ENCODE data around the gene FLRT3. TPM values are rescaled to one million over a fixed set of nuclear protein-coding genes. Genes with fewer than 3 reads are reported as not detected.
A peak's percentile ranks its signal among the peaks of the same experiment; 100 is the strongest.

The FLRT3 gene
- 10 to 100 TPM; 23.0 to 36.8 (median 25.9) TPM for total RNA-seq

DNA sequence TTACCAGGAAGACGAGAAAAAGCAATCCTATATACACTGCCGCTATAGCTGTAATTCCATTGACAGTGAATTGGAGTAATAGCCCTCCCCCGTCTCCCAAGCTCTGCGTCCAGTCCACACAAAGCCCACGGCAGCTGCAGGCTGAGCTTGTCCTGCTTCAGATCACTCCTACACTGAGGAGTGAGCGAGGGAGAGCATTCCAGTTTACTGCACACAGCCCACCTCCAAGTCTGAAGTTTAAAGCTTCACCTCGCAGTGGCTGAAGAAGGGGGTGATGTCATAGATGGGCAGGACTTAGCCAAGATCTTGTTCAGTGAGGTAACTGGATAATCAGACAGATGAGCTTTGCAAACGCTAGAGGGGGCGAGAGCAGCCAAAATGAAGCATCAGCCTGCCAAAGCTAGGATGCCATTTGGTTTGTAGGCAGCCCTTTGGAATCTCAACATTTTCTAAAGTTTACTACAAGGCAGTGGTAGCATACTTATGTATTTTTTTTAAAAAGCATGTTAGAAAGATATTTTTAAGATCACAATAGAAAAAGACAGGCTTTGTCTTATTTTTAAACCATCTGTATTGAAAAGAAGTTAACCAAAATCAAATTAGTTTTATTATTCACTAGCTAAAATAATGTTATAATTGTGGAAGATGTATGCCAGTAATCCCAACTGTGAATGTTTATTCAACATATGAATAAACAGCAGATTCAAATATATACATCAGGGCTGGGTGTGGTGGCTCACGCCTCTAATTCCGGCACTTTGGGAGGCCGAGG lies at the start of gene FLRT3:
TSS of gene FLRT3 (minus strand) at position 213 of the 772 bp plus-strand sequence. CDS start 10,106 bp downstream, outside the sequence.
- intact Hi-C loops (cut with DNase I; ENCODE audit: low total_unique reads) = no loop called here
- 25% methylated on average over 12 of the region's 12 CpGs for whole genome bisulfite sequencing, 2 donors
- peak; percentile 71 to 86 for DNase-seq (ENCODE audit: low spot score in 2 of 2)
- no peak for TF ChIP-seq POLR2A (IDR thresholded peaks at IDR 0.05)
- TF ChIP-seq, protein P1, sequence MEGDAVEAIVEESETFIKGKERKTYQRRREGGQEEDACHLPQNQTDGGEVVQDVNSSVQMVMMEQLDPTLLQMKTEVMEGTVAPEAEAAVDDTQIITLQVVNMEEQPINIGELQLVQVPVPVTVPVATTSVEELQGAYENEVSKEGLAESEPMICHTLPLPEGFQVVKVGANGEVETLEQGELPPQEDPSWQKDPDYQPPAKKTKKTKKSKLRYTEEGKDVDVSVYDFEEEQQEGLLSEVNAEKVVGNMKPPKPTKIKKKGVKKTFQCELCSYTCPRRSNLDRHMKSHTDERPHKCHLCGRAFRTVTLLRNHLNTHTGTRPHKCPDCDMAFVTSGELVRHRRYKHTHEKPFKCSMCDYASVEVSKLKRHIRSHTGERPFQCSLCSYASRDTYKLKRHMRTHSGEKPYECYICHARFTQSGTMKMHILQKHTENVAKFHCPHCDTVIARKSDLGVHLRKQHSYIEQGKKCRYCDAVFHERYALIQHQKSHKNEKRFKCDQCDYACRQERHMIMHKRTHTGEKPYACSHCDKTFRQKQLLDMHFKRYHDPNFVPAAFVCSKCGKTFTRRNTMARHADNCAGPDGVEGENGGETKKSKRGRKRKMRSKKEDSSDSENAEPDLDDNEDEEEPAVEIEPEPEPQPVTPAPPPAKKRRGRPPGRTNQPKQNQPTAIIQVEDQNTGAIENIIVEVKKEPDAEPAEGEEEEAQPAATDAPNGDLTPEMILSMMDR (IDR thresholded peaks at IDR 0.05) = peak in 1 of 3 donors; percentile 34
- no peak within 1 kb of the TSS for H3K4me3 ChIP-seq (ENCODE audit: low read depth, poor library complexity, severe bottlenecking)

DNA sequence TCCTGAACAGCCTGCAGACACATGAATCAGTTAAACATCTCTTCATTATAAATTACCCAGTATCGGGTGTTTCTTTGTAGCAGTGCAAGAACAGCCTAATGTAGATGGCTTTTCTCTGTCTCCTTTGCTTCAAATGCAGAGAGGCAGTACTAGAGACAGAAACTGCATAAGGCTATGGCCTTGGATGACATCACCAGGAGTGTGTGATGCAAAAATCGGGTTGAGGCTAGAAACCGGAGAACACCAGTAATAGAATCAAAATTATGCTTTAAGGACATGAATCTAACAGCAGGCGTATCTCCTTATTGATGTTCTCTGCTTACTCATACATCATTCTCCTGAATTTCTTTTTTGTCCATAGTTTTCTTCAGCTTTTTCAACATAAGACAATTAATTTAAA lies 49.3 kb upstream of the FLRT3 start:
- intact Hi-C loops (cut with DNase I; ENCODE audit: low total_unique reads) = no loop called here
- WGBS, 2 donors = 93% methylated on average over 4 of the region's 4 CpGs
- DNase-seq (ENCODE audit: low spot score in 2 of 2) = no peak
- no peak overlapping the region for H3K4me3 ChIP-seq (ENCODE audit: low read depth, poor library complexity, severe bottlenecking)
- no peak for TF ChIP-seq POLR2A (IDR thresholded peaks at IDR 0.05)
- TF ChIP-seq, protein P1 (IDR thresholded peaks at IDR 0.05) = no peak

DNA sequence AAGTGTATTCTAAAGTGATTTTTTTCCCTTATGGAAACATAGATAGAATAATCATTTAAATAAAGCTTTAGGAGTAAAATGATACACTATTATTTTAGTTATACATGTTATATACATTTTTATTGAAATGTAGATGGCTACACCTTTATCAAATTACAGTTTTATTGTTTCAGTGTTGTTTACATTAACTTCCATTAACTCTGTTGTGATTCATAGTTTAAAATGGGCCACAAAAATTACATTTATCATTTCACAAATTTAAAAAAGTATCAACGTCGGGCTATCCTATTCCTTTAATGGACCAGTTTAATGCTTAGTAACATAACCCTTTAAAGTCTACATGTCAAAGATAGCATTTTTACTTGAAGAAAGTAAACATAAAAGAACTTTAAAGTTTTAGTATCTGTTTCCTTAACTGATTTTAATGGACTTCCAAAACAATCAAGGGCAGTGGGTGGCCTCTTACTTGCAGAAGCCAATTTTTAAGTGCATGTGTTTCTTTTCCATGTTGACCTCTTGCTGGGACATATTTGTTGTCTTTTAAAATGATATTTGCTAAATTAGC lies 47.8 kb upstream of the FLRT3 start:
- no peak for DNase-seq (ENCODE audit: low spot score in 2 of 2)
- H3K4me3 ChIP-seq (ENCODE audit: low read depth, poor library complexity, severe bottlenecking) = no peak overlapping the region
- TF ChIP-seq, protein P1 (IDR thresholded peaks at IDR 0.05) = no peak
- 87 to 93% methylated on average over 2 of the region's 2 CpGs for WGBS, 2 donors
- intact Hi-C loops (cut with DNase I; ENCODE audit: low total_unique reads) = no loop called here

DNA sequence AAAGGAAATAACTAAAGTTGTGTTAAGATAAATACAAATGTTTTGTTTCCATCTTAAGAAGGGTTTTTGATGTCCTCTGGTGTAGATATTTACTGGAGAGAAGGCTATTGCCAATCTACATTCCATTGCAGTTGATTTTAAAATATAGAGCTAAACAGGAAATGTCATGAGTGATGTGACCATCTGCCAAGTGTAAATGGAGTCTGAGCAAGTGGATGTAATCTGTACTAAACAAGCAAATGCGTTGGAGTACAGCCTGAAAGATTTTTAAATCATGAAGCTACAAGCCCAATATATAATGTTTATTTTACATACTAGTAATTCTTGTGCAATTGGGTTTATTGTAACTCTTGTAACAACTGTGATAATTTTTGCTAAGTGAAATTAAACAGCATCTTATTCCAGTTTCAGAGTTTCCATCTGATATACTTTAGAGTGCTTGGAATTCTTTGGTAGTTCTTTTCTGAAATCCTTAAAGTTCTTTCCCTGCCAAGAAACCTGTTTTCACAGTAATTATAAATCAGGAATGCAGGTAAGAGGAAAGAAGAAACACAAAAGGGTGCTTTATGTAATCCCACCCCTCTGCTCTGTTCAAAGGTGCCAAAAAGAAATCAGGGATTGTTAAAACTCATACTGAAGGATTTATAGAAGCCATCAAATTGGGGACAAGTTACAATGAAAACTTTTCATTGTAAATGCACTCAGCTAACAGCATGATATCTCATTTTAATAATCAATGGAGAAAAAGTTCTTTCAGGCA lies 47.2 kb upstream of the FLRT3 start:
- intact Hi-C loops (cut with DNase I; ENCODE audit: low total_unique reads) = no loop called here
- DNase-seq (ENCODE audit: low spot score in 2 of 2) = no peak
- H3K4me3 ChIP-seq (ENCODE audit: low read depth, poor library complexity, severe bottlenecking) = no peak overlapping the region
- no peak for TF ChIP-seq POLR2A (IDR thresholded peaks at IDR 0.05)
- TF ChIP-seq, protein P1 (IDR thresholded peaks at IDR 0.05) = no peak
- 13 to 19% methylated on average over 1 of the region's 1 CpG for WGBS, 2 donors

DNA sequence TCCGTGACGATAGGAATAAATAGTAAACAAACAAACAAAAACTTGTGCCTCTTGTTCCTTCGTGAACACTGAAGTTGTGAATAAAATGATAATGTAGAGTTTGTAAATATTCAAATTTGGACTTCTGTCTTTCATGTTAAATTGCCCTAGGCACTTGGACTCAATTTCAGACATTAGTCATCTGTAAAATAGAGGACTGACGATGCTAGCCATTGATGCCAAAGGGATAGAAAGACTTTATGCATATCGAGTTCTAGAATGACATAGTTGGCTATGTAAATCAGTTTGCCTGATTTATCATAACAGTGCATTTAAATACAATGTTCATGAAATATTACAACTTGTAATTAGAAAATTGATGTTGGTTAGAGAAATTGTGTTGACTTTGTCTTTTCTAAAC lies 45.9 kb upstream of the FLRT3 start:
- WGBS, 2 donors = 49 to 52% methylated on average over 5 of the region's 5 CpGs
- intact Hi-C loops (cut with DNase I; ENCODE audit: low total_unique reads) = no loop called here
- no peak for DNase-seq (ENCODE audit: low spot score in 2 of 2)
- TF ChIP-seq, protein P1 (IDR thresholded peaks at IDR 0.05) = no peak
- TF ChIP-seq POLR2A (IDR thresholded peaks at IDR 0.05) = no peak
- no peak overlapping the region for H3K4me3 ChIP-seq (ENCODE audit: low read depth, poor library complexity, severe bottlenecking)
